HG03571 (cell line): ENCODE data around the gene ATP8A2.
A peak's percentile ranks its signal among the peaks of the same experiment; 100 is the strongest.

Source experiments
- ATAC-seq: cut with Tn5 transposase; IDR thresholded peaks from one replicate; pipeline ENCODE4 v1.9.1; 2021; ENCODE audit not compliant: unreplicated experiment

ATP8A2 gene

DNA sequence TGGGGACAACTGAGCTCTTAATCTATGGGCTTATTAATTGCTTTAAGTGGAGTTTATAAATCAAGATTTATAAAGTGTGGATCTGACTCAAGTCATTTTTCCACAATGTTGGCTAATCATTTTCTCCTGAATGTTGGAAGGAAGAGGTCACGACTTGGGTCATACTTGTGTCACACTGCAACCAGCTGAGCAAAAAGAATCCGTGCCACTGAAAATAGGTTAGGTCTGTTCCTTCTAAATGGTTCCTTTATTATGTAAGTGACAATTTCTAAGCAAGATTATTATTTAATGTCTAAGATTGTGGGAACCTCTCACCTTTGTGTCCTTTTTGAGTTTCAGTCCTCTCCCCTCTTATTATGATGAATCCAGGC is 501.5 kb downstream of the ATP8A2 start:
- ATAC-seq: no peak

DNA sequence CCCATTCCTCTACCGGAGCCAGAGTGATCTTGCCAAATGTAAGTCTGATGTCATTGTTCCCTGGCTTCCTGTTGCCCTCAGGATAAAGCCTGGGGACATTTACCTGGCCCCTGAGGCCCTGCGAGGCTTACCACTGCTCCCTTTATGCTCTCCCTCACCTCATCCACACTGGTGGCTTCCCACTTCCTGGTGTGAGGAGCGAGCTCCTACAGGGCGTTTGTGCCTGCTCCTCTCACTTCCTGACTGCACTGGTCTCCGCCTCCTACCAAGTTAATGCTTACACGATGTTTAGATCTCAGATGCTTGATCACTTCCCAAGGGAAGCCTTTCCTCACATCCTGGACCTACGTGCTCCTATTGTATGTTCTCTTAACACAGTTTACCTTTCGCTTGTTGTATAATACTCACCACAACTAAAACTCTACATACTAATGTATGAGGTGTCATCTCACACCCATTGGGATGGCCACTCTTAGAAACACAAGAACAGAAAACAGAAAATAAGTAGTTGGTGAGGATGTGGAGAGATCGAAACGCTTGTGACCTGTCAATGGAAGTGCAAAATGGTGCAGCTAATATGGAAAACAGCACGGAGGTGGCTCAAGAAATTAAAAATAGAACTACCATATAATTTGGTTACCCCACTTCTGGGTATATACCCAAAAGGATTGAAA is 502.4 kb downstream of the ATP8A2 start:
- ATAC-seq: no peak

DNA sequence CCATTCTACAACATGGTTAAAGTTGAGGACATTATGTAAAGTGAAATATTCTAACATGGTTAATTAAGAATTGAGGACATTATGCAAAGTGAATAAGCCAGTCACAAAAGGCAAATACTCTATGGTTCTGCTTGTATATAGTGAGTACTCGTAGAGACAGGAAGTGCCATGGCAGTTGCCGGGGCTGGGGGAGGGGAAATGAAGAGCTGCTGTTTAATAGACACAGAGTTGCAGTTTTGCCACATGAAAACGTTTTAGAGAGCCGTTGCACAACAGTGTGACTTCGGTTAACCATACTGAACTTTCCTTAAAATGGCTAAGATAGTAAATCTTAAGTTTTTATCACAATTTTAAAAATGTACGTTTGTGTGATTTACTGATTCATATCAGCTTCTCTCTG is 503.1 kb downstream of the ATP8A2 start:
- ATAC-seq: no peak

DNA sequence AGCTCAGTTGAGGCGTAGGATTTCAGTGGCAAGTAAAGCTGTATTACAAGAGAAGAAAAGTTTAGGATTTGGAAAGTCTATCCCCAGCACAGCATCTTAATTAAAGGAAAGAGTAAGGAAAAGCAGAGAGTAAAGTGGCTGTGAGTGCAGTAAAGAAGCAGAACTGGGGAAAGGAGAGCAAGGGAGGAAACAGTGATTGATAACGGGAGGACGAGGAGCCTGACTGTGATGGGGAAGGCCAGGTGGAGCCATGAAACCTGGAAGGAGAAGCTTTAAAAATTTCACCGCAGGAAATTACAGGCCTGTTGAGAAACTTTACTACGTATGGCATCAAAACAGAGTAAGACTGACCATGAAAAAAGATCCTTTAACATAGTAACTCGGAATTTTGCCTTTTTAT is 504.5 kb downstream of the ATP8A2 start:
- no peak for ATAC-seq

DNA sequence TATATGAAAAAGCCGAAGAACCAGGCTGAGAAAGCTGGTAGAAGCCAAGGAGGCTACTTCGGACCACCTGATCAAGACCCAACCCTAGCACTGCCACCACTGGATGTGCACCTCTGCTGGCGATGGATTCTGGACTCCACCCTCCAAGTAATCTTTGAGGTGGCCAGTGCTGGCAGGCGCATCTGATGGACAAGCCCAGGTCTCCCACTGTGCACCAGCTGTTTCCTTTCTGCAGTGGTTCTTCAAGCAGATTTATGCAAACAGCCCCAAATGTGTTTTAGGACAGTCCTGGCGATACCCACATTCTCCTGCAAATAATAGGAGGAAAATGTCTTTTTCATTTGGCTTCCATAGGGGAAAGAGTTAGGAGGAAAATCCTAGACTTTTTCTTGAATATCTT is 507.7 kb downstream of the ATP8A2 start:
- no peak for ATAC-seq

DNA sequence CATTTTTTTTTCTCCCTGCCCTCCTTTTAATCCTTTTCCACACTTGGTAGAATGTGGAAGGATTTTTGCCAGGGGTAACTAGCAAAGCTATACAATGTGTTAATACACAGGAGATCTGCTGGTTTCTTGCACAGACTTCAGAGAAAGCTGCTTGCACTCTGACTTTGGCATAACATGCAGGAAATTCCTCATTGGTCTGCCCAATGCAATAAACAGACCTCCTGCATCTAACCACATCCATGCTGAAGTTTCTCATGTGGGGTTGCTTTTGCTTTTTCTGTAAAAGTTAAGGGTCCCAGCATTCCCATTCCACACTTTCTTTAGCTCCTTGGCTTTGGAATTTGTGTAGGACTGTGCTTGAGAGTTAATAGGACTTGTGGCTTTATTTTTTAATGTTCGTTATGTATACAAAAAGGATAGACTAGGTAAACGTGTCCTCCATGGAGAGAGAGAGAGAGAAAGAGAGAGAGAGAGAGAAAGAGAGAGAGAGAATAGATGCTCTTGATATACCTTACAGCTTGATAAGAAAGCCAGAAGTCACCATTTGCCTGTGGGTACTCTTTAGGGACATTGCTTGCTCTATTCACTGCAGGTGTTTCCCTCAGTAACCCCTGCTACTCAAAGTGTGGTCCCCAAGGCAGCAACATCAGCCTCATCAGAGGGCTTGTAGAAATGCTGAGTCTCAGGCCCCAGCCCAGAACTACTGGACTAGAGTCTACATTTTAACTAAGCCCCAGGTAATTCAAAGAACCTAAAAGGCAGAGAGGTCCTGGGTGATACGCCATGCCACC is 509.6 kb downstream of the ATP8A2 start:
- ATAC-seq: no peak

DNA sequence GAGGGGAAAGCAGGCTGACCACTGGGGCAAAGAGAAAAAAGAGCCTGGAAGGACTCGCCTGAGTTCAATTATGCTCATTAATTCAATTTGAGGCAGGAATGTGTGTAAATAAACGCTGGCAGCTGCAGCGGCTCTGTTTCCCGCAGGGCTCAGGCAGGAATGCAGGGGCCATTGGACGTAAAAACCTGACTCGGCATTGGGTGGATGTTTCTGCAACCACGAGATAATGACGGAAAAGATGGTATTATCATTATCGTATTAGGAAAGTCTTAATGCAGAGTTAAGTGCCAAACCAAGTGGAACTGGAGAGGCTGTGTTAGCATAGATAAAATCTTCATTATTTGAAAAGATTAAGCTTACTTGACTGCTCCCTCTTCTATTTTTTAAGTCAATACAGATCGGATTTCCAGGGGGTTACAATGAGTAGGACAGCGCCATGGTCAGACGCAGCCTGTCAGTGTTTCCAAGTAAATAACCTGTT is 510.2 kb downstream of the ATP8A2 start:
- ATAC-seq: no peak

DNA sequence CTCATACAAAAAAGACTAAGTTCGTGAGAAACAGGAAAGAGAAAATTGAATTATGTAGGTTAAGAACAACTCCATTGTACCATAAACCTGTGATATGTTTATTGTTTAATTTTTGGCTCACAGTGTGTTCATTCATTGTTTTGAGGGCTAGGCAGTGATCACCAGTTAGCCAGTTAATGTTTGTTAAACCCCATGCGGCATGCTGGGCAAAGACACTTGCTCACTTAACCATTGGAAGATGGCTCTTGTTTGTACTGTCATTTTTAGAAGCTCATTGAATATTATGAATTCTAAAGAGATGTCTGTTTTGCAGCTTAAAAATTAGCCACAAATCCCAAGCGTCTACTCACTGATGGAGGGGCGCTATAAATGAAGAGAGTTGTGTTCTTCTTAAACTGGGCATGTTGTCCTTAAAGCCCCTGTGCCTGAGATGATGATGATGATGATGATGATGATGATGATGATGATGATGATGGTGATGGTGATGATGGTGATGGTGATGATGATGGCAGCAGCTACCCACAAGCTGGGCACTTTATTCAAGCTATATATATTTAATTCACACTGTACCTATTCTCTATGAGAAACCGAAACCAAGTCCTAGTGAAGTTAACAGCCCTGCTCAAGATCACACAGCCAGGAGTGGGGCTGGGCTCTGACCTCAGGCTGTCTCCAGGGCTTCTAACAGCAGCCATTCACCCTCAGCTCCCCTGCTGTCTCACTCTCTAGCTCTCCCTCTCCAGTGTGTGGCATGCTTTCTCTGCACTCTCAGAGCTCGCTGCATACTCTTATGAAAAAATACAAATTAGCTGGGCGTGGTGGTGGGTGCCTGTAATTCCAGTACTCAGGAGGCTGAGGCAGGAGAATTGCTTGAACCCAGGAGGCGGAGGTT is 510.9 kb downstream of the ATP8A2 start:
- ATAC-seq: no peak

DNA sequence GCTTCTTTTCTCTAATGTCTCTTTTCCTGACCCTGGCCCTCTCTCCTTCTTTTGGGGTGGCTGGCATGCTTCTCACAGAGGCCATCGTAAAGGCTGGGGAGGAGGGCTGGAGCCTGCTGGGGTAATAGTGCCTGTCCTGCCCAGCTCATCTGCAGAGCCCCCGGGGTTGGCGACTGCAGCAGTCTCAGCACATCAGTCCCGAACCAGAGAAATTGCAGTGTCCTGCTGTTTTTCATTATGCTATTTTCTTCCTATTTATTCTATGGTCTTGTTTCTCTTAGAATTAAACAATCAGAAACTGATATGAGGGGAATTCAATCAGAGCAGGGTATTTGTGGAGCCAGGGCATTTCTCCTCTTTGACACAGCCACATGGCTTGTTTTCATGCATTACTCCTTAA is 513.6 kb downstream of the ATP8A2 start:
- no peak for ATAC-seq

DNA sequence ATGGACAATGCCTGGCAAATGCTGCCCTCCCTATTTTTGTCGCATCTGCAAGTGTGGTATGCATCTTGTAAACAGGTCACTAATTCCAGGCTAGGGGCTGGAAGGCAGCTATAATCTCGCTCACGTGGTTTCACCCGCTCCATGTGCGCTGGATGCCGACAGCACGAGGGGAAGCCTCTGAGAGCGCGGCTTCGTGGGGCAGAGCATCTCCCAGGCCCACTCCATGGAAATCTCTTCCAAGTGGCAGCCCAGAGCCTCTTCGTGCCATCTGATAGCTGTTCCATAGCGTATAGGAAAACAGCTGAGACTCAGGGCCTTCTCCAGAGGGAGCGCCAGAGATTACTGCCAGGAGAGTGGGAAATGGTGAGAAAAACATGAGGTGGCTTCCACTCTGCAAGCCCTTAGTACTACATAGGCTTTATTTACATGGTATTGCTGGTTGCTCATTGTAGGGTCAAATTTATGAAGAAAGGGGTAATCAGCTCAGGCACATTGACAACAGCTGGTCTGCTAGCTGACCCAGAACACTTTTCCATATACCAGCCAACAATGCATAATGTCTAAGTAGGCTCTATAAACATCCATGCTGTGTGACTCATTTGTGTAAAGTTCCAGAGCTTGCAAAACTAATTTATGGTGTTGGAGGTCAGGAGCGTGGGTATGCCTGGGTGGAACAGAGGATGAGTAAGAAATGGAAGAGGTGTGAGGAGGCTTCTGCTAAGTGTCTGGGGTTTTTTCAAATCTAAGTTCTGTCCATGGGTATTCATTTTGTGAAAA is 514.9 kb downstream of the ATP8A2 start:
- no peak for ATAC-seq

DNA sequence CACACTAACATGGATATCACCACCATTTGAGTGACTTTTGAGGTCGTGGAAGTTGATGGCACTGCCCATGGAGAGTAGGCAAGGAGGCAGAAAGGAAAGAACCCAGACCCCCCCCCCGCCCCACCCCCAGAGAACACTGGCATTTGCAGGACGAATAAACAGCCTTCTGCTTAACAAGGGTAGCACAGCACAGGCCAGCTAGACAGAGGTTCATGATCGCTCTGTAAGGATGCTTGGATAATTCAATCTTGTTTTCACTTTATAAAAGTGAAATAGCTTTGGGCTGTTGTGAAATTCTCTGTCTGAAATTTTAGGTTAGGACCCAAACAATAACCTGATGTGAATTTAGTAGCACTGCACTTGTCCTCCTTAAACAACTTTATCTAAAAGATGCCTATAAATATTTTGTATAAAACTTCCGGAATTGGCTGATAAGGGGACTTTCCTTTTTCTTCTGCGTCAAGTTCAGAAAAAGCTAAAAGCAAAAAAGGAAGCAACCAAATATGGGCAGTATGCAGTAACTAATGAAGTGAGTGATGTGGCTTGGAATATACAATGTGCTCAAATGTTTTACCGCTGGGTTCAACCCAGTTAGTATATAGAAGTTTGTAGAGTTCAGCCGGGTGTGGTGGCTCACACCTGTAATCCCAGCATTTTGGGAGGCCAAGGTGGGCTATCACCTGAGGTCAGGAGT is 516.3 kb downstream of the ATP8A2 start:
- no peak for ATAC-seq

DNA sequence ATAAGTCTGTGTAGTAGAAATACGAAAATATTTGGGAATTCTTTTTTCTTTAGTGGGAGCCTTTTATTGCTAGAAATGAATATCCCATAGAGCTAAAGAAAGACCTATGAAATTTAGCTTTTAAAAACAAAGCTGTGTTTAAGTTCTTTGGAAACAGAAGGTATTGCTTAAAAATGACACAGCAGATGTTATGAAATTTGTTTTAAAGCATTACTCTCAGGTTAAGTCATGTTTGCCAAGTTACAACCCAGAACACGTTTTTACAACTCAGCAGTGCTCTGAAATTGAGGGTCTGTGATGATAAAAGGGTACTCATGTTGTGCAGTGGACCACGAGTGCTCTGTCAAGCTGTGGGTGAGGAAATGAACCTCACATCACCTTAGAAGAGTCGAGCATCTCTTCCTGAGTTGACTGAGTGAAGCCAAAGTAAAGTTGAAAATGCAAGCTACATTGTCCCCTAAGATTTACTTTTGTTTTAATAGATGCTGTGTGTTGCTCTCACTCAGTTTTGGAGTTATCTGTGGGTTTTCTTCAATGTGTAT is 519.0 kb downstream of the ATP8A2 start:
- no peak for ATAC-seq

DNA sequence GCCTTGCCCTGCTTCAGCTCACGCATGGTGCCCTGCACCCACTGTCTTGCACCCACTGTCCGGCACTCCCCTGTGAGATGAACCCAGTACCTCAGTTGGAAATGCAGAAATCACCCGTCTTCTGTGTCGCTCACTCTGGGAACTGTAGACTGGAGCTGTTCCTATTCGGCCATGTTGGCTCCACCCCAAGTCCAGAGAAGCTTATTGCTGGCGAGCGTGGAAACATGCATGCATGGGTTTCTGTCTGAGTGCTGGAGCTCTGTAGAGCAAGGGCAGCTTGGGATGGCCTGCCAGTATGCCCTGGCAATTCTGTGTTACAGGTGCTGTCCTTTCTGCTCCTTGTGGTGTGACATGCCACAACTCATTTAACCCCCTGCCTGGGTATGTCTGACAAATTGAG is 527.2 kb downstream of the ATP8A2 start:
- no peak for ATAC-seq

DNA sequence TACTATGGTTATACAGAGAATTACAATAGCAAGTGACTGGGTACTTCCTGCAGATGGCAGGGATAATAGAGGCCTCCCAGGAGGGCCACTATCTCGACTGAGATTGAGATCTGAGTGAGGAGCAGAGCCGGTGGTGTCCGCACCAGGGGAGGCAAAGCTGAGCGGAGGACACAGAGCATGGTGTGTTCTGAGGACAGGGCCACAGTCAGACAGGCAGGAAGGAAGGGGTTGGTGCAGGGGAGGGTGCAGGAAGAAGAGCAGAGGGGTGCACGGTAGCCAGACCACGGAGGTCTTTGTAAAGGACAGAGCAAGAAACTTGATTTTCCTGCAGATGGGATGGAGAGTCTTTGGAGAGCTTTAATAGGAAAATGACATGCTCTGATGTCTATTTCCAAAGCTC is 527.7 kb downstream of the ATP8A2 start:
- ATAC-seq: no peak

DNA sequence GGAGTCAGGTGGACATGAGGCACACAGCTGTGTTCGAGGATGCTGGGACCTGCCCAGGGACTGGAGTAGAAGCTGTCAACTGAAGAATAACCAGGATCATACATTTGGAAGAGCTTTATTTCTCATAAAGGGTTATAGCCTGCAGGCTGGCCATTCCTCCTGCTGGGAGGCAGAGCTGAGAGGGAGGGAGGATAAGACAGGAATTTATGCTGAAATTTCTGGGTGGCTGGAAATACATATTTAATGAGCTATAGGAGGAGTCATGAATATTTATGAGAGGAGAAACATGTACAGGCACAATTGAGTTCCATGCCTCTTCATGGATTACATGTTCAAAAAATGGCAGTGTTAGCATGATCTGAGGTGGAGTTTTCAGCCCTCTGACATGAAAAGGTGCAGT is 528.2 kb downstream of the ATP8A2 start:
- ATAC-seq: no peak

DNA sequence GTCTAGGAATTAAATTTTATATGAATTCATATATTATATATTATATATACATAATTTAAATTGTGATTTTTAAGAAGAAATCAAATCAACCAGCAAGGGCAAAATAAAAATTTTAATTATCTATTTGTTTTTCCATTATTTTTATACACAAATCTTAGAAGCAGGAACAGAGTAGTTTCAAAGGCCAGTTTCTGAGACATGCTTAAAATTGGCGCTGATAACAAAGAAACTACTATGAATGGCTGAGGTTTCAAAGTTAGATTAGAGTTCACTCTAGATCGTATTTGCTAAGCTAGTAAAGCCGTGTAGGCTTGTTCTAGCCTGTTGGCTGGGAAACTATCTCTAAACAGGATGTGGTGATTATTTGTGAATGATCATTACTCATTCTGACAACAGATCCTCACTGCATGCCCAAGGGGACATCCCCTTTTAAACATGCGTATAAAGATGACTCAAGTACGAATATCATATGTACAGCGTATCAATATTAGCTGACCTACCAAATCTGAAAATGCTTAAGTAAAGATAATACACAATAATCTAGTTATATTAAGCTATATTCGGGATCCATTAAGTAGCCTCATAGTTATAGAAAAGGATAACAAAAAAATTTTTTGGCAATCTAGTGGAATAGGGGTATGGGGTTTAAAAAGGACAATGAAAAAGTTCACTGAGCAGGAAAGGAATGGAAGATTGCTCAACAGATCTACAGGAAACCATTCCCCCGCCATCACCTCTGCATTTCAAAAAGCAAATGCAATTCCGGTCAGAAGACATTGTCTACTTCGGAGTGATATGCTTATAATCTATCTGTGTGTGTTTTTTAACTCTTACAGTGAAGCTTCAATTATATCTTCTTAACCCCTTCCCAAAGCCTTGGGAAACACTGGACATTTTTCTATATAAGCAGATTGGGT is 529.9 kb downstream of the ATP8A2 start:
- ATAC-seq: peak; percentile 90

DNA sequence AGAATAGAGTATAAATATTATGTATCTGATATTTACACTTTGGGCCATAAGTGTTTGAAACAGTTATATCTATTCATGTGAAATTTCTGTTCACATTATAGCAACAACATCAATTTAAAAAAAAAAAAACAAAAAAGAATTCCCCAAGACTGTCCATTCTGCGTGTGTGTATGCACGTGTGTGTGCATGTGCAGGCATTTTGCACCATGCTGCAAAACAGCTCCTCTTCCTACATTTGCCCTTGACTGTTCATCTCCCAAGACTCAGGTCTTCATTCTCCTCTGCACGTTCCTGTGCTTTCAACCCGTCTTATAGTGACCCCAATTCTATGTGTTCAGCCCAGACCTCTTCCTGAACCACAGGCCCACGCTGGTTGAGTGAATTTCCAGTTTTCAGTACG is 530.7 kb downstream of the ATP8A2 start:
- ATAC-seq: no peak

DNA sequence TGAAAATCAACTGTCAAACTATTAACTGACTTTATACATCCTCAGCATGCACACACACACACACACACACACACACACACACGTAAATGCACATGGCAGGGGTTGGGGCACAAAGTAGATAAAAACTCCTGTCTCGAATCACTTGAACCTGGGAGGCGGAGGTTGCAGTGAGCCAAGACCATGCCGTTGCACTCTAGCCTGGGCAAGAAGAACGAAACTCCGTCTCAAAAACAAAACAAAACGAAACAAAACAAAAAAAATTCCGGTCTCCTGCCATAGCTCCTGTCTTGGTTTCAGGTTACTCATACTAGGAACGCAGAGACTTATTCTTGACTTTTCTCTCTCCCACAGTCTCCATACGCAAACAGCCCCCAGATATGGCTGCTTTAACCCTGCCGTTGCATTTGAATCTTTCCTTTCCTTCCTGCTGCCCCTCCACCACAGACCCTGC is 531.1 kb downstream of the ATP8A2 start:
- no peak for ATAC-seq

DNA sequence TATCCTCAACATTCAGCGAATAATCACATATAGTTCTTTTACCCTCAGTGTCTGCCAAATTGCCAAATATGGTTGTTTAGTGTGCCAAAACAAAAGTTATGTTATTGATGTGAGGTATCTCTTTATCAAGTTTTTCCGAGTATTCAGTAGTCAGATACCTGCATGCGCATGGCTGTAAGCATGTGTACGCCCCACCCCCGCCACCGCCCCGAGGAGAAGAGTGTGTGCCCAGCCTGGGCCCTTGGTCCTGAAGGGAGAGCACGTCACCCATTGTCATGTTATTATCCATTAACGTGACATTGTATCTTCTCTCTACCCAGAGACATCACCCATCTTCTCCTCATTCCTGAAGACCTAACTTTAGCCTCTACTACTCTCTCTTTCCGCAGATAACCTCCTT is 533.1 kb downstream of the ATP8A2 start:
- ATAC-seq: no peak
